Body of pancreas (tissue), 4 donors: ENCODE data around the gene RPS6KA2. TPM values are rescaled to one million over a fixed set of nuclear protein-coding genes. Genes with fewer than 3 reads are reported as not detected.
A peak's percentile ranks its signal among the peaks of the same experiment; 100 is the strongest.

ENCODE experiments used
- ATAC-seq: fragments of 150-250 bp; one replicate; pipeline ENCODE4 v1.9.1; 2016
- DNase-seq, 4 donors: peaks; one replicate each; pipeline ENCODE4 v3.0.0-alpha.2; 2019
- H3K27ac ChIP-seq, 4 donors: fragments of 200-600 bp; sonication (generic); 1 replicate in 3 of 4; 2 replicates in 1 of 4; pipeline versions ENCODE4 v1.5.1 to v1.6.1; 2016 to 2019; ENCODE audit warnings: mild to moderate bottlenecking in 1 of 4, mixed read lengths in 1 of 4, moderate library complexity in 1 of 4
- H3K27me3 ChIP-seq, 2 donors: fragments of 200-600 bp; sonication (generic); one replicate each; pipeline ENCODE4 v1.6.0; 2016; ENCODE audit warnings: mild to moderate bottlenecking in 1 of 2
- H3K36me3 ChIP-seq, 2 donors: fragments of 200-600 bp; sonication (generic); replicated peaks in 1 of 2; 2 replicates each; pipeline ENCODE4 v1.5.1; 2016; ENCODE audit warnings: low read depth in 2 of 2; ENCODE audit not compliant: insufficient read depth in 1 of 2
- H3K4me1 ChIP-seq: fragments of 200-600 bp; sonication (generic); one replicate; pipeline ENCODE4 v1.6.0; 2016
- H3K4me3 ChIP-seq, 2 donors: fragments of 200-600 bp; sonication (generic); 1 replicate in 1 of 2; 2 replicates in 1 of 2; pipeline ENCODE4 v1.5.1; 2016 to 2019
- H3K9me3 ChIP-seq, 3 donors: fragments of 200-600 bp; sonication (generic); 1 replicate in 2 of 3; 2 replicates in 1 of 3; pipeline ENCODE4 v1.5.1; 2016
- CTCF ChIP-seq, 7 experiments: fragments of 450-650 bp in 4 of 7; fragments of 200-600 bp in 3 of 7; sonication (generic) in 3 of 7; IDR thresholded peaks; one replicate each; pipeline ENCODE4 v1.5.1; 2016 to 2019; ENCODE audit warnings: antibody characterized with exemption in 7 of 7
- POLR2A ChIP-seq, 3 donors: fragments of 450-650 bp; IDR thresholded peaks; one replicate each; pipeline ENCODE4 v1.6.1; 2016; ENCODE audit warnings: antibody characterized with exemption in 3 of 3, mild to moderate bottlenecking in 2 of 3
- WGBS, 2 donors: methylation state at CpG; one replicate each; pipeline ENCODE4 v1.1.5; 2017; 5-methylcytosine and 5-hydroxymethylcytosine counted together
- intact Hi-C: fragments of 100-400 bp; cut with DNase I; formaldehyde crosslinking; loops from one replicate; pipeline ENCODE4 v1.15.1; 2023
- microRNA counts, 2 donors: library from miRNA; unstranded; fragments of <30 nt; microRNA quantifications; one replicate each; lab custom pipeline; 2017
- microRNA-seq, 2 donors: library from miRNA; unstranded; fragments of <30 nt; microRNA quantifications; one replicate each; pipeline ENCODE4, GENCODE V29; 2016; ENCODE audit warnings: borderline number of aligned reads in 2 of 2, borderline replicate concordance in 2 of 2
- small RNA-seq: library from RNA; depleted of rRNA; stranded (forward); fragments of <200 nt; gene quantifications from one replicate; pipeline ENCODE3, GENCODE V24; 2016
- total RNA-seq, 2 donors: library from RNA; depleted of rRNA; stranded (reverse); fragments of >200 nt; gene quantifications; one replicate each; pipeline ENCODE4 v1.1.0, GENCODE V29; 2016

Gene RPS6KA2
- total RNA-seq, 2 donors from 2014 or later, result 24.4 to 53.7 TPM

GRCh38 chr6:166361077-166361429 lies 266.0 kb downstream of the RPS6KA2 start:
- Histone ChIP-seq H3K36me3 (peaks cover 0 to 7% of the 10 kb centered on the region in 2 donors), H3K4me3 (no peak overlapping the region), H3K27me3 (no peaks in the 10 kb centered on the region), H3K27ac (no peak overlapping the region), H3K9me3 (no peaks in the 10 kb centered on the region), H3K4me1 (no peaks in the 10 kb centered on the region)
- WGBS, 2 donors, result 66 to 97% methylated on average over 3 of the region's 3 CpGs
- TF ChIP-seq CTCF (IDR thresholded peaks at IDR 0.05) (no peak), POLR2A (IDR thresholded peaks at IDR 0.05) (no peak)
- intact Hi-C loops, result no loop called here
- DNase-seq (peak in 1 of 4 donors; percentile 37), ATAC-seq (no peak)

- 72 to 82% methylated on average over 8 of the region's 8 CpGs for WGBS, 2 donors
- TF ChIP-seq POLR2A (IDR thresholded peaks at IDR 0.05), result no peak
- TF ChIP-seq CTCF (IDR thresholded peaks at IDR 0.05), result no peak
- no peak overlapping the region for H3K27ac ChIP-seq
- H3K36me3 ChIP-seq, result peaks cover 0 to 7% of the 10 kb centered on the region in 2 donors
- intact Hi-C loops, result no loop called here
- no peak overlapping the region for H3K4me3 ChIP-seq
- no peaks in the 10 kb centered on the region for H3K27me3 ChIP-seq
- no peaks in the 10 kb centered on the region for H3K4me1 ChIP-seq
- ATAC-seq, result no peak
- DNase-seq, result no peak
- no peaks in the 10 kb centered on the region for H3K9me3 ChIP-seq
Measured at GRCh38 chr6:166360243-166361076, 266.6 kb downstream of the RPS6KA2 start.

MicroRNA genes within 50 kb of the gene (microRNA counts, 767-probe panel; counts per million panel counts)
- 0 to 736 counts per million in 2 donors for microRNA hsa-miR-1913 (lab: Ali Mortazavi, UCI)

Small RNAs within 50 kb of the gene (microRNA-seq; reads per million reads assigned to microRNA genes)
- gene MIR1913, result 0 to 1.3 reads per million in 2 donors

Small RNAs within 50 kb of the gene (small RNA-seq; reads per million reads assigned to genes)
- not detected for gene MIR1913

Other genes with a start within 250 kb of the RPS6KA2 start
- 10 to 100 TPM; 20.8 to 25.4 TPM for gene MPC1, start 244.3 kb downstream of the RPS6KA2 start, total RNA-seq
- 10 to 100 TPM in 1 of 2 donors, under 1 TPM in 1; 0.99 to 10.9 TPM for gene RAMACL, start 40.6 kb downstream of the RPS6KA2 start, total RNA-seq